NB4 (cell line): ENCODE results near the gene RFTN1.

Experiments used
- MAX ChIP-seq: IDR thresholded peaks from 2 replicates; pipeline ENCODE4 v1.6.1; 2011; ENCODE audit warnings: low read depth, low read length
- TF ChIP-seq, protein P1 (sequence below): IDR thresholded peaks from one replicate; pipeline ENCODE4 v1.5.1; 2012; ENCODE audit warnings: low read depth, low read length

DNA sequence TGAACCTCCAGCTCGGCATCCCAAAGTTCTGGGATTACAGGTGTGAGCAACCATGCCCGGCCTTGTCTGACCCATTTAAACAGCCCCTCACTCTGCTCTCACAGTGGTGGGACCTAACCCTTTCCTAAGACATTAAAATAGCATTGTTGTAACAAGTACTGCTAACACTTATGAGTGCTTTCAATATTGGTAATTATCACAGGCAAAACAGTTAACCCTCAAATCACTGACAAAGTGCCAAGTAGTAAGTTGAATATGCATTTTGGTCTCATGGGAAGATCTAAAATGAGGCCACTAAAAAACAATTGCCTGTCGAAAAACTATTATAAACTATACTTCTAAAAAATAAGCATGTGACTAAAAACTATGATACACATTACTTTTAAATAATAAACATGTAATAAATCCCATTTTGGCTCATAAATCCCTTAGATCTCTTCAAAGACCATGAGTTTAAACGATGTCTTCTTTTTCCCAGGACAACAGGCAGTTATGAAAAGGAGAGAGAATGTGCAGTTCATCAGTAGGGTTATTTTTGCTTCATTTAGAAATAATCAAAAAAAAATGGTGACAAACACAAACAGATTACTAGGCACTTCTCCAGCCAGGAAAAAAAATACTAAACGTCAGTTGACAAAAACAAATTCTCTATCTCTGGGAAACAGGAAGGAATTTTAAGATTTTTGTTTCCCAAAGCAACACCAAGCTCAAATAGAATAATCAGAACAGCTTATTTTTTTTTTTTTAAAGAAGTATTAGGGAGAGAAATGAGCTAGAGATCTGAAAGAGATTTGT is 95.4 kb downstream of the RFTN1 start:
- TF ChIP-seq, protein P1, sequence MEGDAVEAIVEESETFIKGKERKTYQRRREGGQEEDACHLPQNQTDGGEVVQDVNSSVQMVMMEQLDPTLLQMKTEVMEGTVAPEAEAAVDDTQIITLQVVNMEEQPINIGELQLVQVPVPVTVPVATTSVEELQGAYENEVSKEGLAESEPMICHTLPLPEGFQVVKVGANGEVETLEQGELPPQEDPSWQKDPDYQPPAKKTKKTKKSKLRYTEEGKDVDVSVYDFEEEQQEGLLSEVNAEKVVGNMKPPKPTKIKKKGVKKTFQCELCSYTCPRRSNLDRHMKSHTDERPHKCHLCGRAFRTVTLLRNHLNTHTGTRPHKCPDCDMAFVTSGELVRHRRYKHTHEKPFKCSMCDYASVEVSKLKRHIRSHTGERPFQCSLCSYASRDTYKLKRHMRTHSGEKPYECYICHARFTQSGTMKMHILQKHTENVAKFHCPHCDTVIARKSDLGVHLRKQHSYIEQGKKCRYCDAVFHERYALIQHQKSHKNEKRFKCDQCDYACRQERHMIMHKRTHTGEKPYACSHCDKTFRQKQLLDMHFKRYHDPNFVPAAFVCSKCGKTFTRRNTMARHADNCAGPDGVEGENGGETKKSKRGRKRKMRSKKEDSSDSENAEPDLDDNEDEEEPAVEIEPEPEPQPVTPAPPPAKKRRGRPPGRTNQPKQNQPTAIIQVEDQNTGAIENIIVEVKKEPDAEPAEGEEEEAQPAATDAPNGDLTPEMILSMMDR: no peak
- no peak for TF ChIP-seq MAX
